HG03159 (cell line): Measurements from ENCODE around the gene MLF2.
A peak's percentile ranks its signal among the peaks of the same experiment; 100 is the strongest.

ENCODE experiments used
- ATAC-seq: cut with Tn5 transposase; IDR thresholded peaks from one replicate; pipeline ENCODE4 v1.9.1; 2021; ENCODE audit warnings: mild to moderate bottlenecking, moderate library complexity; ENCODE audit not compliant: unreplicated experiment

Gene MLF2

DNA sequence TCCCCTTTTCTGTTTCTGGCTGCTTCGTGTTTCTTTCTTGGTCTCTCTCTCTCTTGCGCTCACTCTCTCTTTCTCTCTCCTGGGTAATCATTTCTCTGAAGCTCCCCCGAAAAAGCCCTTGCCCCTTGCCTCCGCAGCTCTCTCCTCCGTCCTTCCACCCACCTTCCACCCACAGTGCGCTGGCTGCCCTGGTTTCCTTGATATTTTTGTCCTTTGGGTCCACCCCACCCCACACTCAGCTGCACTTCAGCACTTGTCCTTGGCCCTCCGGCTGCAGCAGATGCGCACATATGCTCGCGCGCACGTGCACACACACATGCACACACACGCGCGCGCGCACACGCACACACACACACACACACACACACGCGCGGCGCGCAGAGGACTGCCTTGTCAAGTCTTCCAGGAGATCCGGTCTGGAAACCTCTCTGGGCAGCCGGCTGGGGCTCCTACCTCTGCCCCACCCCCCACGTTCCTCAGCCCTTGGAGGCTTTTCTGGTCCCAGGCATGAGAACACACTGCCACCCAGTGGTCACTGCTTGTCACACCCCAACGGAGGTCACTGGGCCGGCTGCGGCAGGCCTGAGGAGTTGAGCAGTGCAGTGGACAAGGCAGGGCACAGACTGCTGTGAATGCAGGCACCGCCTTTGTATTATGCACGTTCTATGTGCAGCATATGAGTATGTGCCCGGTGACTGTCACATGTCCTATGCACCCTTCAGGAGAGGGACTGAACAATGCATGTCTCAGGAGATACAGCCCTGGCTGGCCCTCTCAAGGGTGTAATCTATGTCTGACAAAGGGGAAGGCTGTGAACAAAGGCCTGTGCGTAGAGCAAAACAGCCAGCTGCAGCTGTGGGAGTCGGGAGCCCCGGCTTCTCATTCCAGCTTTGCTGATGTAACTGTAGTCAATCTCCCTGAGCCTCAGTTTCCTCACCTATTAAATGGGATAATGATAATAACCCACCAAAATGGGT is 25.9 kb upstream of the MLF2 start:
- no peak for ATAC-seq

DNA sequence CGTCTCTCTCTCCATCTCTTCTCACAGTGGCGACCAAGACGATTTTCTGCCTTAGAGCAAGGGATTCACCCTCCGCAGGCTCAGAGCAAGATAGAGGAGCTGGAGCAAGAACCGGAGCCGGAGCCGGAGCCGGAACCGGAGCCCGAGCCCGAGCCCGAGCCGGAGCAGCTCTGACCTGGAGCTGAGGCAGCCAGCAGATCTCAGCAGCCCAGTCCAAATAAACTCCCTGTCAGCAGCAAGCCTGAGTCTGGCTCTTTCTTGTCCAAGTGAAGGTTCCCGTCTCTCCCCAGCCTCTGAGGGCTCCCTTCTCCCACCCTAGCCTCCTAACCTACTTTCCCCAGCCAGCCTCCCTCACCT is 25.3 kb upstream of the MLF2 start:
- no peak for ATAC-seq

DNA sequence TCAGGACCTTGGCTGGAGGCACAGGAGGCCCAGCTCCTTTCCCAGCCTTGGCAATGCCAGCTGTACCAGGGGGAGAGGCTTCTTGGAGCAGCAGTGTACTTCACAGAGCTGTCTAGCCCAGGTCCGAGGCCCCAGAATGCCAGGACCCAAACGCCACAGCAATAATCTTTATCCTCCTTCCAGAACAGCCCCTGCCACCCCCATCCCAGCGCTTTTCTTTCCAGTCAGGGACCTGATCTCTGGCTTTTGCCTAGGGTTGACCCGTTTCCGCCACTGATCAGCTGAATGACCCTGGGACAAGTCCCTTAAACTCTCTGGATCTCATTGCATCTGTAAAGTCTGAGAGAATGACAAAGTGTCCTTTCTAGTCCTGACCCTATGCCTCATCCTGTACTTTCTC is 24.4 kb upstream of the MLF2 start:
- no peak for ATAC-seq

DNA sequence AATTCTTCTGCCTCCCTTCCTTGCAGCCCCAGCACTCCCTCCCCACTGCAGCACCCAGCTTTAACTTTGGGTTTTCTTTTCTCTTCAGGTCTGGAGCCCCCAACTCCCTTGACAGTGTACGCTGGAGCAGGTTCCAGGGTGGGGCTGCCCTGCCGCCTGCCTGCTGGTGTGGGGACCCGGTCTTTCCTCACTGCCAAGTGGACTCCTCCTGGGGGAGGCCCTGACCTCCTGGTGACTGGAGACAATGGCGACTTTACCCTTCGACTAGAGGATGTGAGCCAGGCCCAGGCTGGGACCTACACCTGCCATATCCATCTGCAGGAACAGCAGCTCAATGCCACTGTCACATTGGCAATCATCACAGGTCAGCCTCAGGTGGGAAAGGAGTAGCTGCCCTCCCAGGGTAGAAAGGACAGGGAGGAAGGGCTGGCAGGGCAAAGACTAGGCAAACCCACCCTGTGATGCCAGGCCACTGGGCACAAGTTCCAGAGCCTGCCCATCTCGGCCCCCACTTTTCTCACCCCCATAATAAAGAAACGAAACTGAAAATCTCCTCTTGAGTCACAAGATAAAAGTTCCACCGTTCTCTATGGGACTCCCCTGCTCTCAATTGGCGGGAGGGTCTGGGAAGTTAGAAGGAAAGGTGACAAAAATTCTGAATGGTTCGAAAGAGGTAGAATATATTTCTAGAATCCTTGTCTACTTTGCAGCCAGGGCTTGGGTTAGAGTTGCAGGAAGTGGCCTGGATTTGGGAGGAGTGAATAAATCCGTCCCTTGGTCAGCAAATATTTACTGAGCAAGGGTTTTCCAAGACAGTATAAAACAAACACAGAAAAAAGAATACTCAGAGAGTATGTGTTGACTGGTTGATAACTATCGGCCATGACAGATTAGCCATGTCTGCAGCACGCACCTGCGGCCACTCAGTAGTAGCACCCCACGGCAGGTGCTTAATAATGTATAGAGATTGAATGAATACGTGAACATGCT is 22.5 kb upstream of the MLF2 start:
- no peak for ATAC-seq

DNA sequence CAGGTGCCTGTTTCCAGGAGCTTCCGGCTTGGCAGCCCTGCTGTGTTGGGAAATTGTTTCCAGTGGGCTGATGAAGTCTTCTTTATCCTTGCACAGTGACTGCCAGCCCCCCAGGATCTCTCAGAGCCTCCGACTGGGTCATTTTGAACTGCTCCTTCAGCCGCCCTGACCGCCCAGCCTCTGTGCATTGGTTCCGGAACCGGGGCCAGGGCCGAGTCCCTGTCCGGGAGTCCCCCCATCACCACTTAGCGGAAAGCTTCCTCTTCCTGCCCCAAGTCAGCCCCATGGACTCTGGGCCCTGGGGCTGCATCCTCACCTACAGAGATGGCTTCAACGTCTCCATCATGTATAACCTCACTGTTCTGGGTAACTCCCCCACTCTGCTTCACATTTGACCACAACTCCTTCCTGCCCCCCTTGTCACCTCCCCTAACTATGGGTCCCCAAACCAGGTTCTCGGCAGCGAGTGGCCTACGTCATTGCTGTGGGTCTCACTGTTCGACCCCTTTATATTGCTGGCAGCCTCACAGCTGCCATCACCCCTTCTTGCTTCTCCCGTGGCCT is 21.6 kb upstream of the MLF2 start:
- no peak for ATAC-seq

DNA sequence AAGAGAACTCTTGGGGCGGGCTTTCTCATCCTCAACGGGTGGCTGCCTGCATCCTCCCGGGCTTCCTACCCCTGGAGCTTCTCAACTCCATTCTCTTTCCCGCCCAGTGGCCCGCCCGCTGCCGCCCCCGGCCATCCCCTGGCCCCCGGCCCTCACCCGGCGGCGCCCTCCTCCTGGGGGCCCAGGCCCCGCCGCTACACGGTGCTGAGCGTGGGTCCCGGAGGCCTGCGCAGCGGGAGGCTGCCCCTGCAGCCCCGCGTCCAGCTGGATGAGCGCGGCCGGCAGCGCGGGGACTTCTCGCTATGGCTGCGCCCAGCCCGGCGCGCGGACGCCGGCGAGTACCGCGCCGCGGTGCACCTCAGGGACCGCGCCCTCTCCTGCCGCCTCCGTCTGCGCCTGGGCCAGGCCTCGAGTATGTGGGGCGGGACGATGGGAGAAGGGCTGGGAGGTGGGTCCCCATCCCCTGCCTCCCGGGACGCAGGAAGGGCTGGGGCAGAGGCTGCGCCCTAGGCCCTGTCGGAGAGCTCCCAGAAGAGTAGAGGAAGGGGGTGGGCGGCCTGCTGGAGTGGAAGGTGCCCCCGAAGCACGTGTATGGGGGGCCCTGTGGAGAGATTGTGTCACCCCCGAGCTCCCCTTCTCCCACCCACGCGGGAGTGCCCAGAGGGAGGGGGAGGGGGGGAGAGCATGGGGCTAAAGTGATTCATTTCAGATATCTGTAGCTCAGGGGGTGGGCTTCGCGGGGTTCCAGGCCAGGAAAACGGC is 20.8 kb upstream of the MLF2 start:
- ATAC-seq: no peak

DNA sequence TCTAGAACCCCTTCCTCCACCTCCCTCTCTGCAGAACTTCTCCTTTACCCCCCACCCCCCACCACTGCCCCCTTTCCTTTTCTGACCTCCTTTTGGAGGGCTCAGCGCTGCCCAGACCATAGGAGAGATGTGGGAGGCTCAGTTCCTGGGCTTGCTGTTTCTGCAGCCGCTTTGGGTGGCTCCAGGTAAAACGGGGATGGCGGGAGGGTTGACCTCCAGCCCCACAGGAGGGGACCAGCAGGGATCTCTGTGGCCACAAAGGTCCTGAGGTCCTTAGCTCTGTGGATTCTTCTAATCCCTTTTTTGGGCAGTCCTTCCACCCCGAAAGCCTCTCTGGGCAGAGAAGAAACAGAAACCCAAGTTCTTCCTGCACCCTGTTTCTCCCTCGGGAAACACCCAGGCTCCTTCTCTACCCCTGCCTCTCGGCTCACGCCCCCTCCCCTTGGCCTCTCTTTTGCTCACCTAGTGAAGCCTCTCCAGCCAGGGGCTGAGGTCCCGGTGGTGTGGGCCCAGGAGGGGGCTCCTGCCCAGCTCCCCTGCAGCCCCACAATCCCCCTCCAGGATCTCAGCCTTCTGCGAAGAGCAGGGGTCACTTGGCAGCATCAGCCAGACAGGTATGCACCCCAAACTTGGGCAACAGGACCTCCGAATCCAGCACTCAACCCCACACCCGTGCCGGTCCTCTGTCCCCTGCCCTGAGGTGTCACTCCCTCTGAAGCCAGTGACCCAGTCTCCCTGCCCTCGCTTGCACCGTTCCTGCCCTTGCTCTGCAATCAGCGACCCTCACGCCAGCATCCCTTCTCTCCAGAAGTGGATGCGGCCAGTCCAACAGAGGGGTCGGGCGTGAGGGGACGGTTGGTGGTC is 20.0 kb upstream of the MLF2 start:
- ATAC-seq: no peak

DNA sequence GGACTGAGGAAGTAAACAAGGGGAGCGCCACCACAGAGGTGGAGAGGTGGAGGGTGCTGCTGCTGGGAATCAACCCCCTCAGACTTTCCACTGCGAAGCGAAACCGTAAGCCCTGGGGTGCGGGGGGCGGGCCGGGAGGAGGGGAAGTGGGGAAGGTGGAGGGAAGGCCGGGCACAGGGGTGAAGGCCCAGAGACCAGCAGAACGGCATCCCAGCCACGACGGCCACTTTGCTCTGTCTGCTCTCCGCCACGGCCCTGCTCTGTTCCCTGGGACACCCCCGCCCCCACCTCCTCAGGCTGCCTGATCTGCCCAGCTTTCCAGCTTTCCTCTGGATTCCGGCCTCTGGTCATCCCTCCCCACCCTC is 19.4 kb upstream of the MLF2 start, which contains the start of gene LAG3:
Gene LAG3, plus strand, starts transcription at position 190 of the 365 bp plus-strand sequence. CDS start 333 bp downstream, outside the sequence.
- no peak for ATAC-seq

DNA sequence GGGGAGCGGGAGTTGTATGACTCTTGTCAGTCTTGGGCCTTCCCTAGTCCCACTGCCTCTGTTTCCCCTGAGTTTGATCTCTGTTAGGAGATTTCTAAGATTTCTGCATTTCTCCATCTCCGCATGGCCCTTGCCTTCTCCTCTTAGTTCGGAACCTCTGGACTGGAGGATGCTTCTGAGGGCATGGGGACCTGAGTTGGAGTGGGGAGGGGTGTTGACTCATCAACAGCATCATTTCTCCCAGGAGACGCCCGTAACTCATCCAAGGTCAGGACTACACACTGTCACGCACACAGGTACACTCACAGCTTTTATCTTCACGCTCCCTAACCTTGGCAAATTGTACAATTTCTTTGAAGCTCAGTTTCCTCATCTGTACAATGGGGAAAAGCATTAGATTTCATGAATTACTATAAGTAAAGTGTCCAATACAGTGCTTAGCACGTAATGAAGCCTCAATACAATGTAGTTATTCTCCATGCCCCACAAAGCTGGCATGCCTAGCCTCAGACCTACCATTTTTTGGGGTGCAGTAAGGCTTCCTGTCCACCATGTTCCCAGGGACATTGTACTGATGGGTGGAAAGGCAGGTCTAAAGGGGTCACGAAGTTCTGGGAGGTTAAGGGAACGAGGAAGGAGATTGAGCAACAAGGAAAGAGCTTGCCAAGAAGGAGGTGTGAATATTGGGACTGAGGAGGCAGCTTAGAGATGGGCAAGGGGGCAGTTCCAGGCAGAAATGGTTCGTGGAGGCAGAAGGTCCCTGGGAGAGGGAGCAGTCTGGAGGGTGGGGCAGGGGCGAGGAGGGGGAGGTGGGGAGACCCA is 18.8 kb upstream of the MLF2 start:
- ATAC-seq: no peak

DNA sequence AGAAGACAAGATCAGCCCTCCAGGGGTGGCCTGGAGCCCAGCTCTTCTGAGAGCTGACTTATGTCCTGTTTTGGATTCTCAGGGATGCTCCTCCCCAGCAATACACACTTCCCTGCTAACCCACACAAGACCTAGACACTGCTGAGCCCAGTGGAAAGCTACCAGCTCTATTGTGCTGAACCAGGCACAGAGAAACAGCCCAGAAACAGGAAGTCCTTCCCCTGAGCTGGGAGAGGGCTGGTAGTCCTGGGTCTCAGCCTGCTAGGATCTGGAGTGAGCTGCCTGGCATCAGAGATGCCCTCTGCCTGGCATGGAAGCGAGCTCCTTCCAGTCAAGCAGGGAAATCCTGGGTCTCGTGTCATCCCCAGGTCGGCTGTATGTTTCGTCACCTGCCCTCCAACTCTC is 18.2 kb upstream of the MLF2 start:
- no peak for ATAC-seq

DNA sequence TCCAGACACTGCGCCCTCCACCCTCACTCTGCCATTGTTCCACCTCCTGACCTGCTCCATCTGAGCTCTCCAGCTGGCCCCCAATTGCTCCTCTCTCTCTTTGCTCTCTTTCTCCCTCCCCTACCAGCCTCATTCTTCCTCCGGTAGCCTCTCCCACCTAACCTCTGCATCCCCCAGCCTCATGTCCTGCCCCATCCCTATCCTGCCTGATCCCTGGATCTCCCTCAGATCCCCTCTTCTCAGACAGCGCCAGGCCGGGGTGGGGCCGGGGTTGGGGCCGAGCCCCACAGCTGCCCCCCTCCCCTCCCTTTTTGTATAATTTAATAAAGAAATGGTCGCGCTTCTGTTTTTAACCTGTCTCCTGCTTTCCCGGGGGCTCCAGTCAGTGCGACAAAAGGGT is 17.7 kb upstream of the MLF2 start:
- ATAC-seq: no peak

DNA sequence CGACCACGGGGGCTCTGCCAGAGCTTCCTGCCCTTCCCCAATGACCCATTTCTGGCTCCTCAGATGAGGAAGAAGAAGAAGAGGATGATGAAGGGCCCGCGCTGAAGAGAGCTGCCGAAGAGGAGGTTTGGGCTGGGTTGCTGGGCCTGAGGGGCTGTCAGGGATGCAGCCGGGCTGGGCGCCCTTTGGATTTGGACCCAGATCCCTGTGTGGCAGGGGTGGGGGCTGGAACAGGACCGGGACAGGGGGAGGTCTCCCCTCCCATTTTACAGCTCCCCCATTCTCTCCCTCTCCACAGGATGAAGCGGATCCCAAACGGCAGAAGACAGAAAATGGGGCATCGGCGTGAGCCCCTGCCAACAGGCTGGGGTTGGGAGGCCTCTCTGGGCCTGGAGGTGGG is 17.2 kb upstream of the MLF2 start:
- ATAC-seq: no peak

DNA sequence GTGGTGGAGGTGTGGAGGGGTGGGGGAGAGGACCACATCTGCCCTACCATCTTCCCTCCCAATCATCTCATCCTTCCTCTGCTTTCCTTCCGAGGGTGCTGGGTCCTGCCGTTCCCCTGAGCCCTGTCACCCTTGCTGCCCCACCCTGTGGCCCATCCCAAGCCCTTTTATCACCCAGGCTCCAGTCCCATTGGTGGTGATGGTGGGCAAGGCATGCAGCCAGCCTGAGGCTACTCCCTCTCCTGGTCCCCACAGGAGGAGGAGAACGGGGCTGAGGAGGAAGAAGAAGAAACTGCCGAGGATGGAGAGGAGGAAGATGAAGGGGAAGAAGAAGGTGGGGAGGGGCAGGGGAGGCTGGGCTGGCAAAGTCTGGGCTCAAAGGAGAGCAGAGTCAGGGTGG is 16.7 kb upstream of the MLF2 start:
- no peak for ATAC-seq

DNA sequence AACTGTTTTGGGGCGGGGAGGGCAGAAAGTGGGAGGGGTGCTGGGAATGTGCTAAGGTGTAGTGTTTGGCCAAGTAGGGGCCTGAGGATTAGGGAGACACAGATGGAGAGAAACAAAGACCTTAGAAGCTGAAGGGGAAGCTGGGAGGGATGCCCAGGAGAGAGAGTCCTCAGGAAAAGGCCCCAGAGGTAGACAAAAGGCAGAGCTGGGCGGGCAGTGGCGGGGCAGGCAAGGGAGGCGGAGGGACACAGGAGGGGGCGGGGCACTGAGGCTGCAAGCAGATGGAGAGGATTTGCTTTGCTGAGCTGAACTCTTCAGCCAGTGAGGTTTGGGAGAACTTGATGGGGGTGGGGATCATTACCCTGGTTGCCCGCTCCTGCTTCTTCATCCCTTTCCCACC is 16.0 kb upstream of the MLF2 start:
- no peak for ATAC-seq

DNA sequence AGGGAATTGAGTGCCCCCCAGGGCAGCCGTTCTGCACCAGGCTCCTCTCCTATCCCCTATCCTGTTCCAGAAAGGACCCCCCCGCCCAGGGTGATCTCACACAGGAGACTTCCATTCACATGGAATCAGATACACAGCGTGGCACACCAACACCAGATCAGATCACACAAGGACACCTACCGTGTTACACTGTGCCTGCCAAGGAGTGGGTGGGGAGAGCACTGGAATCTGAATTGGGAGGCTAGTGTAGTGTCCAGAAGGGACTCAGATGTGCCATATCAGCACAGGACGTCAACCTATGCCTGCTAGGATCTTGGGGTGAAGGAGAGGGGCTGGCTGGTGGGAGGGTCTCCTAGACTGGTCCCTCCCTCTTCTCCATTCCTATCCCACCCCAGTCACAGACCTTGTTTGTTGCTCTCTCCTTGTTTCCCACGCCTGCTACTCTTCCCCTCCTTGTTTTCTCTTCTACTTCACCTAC is 15.5 kb upstream of the MLF2 start:
- no peak for ATAC-seq

DNA sequence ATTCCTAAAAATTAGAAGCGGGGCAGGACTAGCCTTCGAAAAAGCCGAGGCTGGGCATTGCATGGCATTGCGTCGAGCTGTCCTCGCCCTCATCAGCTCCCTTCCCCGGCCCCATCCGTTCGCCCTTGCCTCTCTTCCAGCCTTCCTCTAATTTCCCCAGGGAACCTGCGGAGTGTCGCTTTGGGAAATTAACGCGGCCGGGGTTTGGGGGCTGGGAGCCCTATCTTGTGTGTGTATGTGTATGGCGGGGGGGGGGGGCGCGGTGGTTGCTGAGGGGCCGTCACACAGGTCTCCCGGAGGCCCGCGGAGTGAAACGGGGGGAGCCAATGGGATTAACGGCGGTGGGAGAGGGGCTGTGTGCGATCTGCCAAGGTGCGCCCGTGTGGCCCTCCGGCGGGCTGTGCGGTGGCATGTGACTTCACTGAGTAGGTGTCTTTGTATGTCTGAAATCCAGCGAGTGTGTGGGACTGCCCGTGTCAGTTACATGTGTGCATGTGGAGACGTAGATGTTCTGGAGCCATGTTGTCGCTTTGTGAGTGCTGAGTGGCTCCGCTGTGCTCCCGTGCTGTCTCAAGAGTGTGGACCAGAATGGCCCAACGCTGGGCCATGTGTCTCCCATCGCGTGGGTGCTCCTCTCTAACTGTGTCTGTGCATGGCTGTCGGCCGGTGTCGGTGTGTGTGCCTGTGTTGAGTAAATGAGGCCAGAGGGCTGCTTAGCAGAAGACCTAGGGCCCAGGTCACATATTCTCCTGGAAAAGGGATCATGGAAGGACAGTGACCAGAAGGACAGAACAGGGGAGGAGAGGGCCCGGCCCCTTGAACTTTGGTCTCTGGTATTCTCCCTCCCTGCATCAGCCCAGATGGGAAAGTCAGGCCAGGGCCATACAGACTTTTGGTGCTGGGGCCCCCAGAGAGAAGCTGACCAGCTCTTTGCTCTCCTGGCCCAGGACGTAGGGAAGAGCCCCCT is 14.7 kb upstream of the MLF2 start:
- no peak for ATAC-seq

DNA sequence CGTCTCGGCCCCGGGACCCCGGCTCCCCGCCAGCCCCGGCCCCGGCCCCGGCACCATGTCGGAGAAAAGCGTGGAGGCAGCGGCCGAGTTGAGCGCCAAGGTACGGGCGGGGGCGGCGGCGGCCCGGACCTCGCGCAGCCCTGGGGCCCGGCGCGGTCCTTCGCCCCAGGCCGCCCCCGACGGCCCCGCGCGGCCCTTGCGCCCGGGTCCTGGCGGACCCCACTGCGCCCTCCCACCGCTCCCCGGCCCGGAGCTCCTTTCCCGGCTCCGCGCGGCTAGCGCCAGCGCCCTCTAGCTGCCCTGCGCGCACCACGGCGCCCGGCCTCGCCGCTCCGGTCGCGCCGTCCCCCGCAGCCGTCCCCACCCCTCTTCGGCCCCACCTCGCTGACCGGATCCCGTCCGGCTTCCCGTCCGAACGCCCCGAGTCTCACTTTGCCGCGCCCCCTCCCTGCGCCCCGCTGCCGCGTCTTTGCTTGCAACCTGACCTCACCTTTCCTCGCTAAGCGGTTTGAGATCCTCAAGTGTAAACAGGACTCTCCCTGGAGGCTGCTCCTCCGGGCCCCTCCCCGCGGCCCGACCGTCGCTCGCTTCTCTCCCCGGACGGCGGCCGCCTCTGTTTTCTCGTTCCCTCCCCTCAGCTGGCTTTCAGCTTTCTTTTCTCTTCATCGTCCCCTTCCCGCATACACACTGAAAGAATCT is 13.9 kb upstream of the MLF2 start:
- ATAC-seq: peak; percentile 45
